Medulla oblongata (tissue), 1 donor: ENCODE results near the gene RASSF3.

Experiments
- DNase-seq: peaks from one replicate; pipeline ENCODE4 v3.0.0-alpha.2; 2015; ENCODE audit errors: extremely low spot score

The RASSF3 gene

GRCh38 chr12:64669270-64669842 is 59.1 kb downstream of the RASSF3 start:
- no peak for DNase-seq

- no peak for DNase-seq
Measured at GRCh38 chr12:64670019-64670418, 59.7 kb downstream of the RASSF3 start.

- no peak for DNase-seq
Measured at GRCh38 chr12:64670919-64671639, 60.8 kb downstream of the RASSF3 start.

- no peak for DNase-seq
Measured at GRCh38 chr12:64671681-64672080, 61.4 kb downstream of the RASSF3 start.

GRCh38 chr12:64672925-64673409 is 62.7 kb downstream of the RASSF3 start:
- no peak for DNase-seq

GRCh38 chr12:64673490-64674169 is 63.3 kb downstream of the RASSF3 start:
- DNase-seq: no peak

GRCh38 chr12:64674367-64674922 is 64.2 kb downstream of the RASSF3 start:
- DNase-seq: no peak

GRCh38 chr12:64675795-64676194 is 65.5 kb downstream of the RASSF3 start:
- no peak for DNase-seq

GRCh38 chr12:64678248-64678647 is 68.0 kb downstream of the RASSF3 start:
- no peak for DNase-seq

- DNase-seq: no peak
Measured at GRCh38 chr12:64678835-64679234, 68.5 kb downstream of the RASSF3 start.

GRCh38 chr12:64679487-64680001 is 69.2 kb downstream of the RASSF3 start:
- peak; percentile 62 for DNase-seq

GRCh38 chr12:64680235-64680634 is 69.9 kb downstream of the RASSF3 start:
- DNase-seq: no peak

- DNase-seq: no peak
Measured at GRCh38 chr12:64681200-64682052, 71.1 kb downstream of the RASSF3 start.

GRCh38 chr12:64682572-64683277 is 72.4 kb downstream of the RASSF3 start:
- peak; percentile 32 for DNase-seq

- no peak for DNase-seq
Measured at GRCh38 chr12:64683816-64684543, 73.7 kb downstream of the RASSF3 start.

GRCh38 chr12:64685050-64685449 is 74.8 kb downstream of the RASSF3 start:
- no peak for DNase-seq

GRCh38 chr12:64685605-64686004 is 75.3 kb downstream of the RASSF3 start:
- DNase-seq: no peak

- no peak for DNase-seq
Measured at GRCh38 chr12:64687816-64688215, 77.5 kb downstream of the RASSF3 start.

- DNase-seq: no peak
Measured at GRCh38 chr12:64688219-64688618, 77.9 kb downstream of the RASSF3 start.

- DNase-seq: no peak
Measured at GRCh38 chr12:64688715-64689114, 78.4 kb downstream of the RASSF3 start.
